Natural killer cell (primary cell): Measurements from ENCODE around the gene MACROD2. TPM values are rescaled to one million over a fixed set of nuclear protein-coding genes. Genes with fewer than 3 reads are reported as not detected.
"Not testable (repeated sequence)": the region's sequence is repeated elsewhere in the genome, so short reads cannot be mapped to it uniquely, and the experiment has no call there.

Source experiments
- ATAC-seq, 3 donors: fragments of 150-1000 bp in 2 of 3; fragments of 200-7000 bp in 1 of 3; cut with Tn5 transposase; 1 replicate in 1 of 3; 2 replicates in 2 of 3; pipeline ENCODE4 v1.10.0; 2021; ENCODE audit warnings: mild to moderate bottlenecking in 2 of 3, moderate library complexity in 2 of 3
- DNase-seq, 2 donors: peaks; one replicate each; pipeline versions ENCODE4 v3.0.0 to v3.0.0-alpha.2; 2013 to 2021; ENCODE audit warnings: mixed read lengths in 1 of 2
- H3K27ac ChIP-seq: one replicate; pipeline ENCODE4 v1.5.1; 2013; ENCODE audit warnings: mild to moderate bottlenecking, low read length
- H3K27me3 ChIP-seq: one replicate; pipeline ENCODE4 v1.6.1; 2013; ENCODE audit warnings: low read length; ENCODE audit not compliant: control insufficient read depth, insufficient read depth
- H3K36me3 ChIP-seq: one replicate; pipeline ENCODE4 v1.6.1; 2013; ENCODE audit warnings: low read length; ENCODE audit not compliant: control insufficient read depth, insufficient read depth
- H3K4me1 ChIP-seq: one replicate; pipeline ENCODE4 v1.6.1; 2013; ENCODE audit warnings: low read length; ENCODE audit not compliant: control insufficient read depth, insufficient read depth
- H3K4me3 ChIP-seq: one replicate; pipeline ENCODE4 v1.5.1; 2013; ENCODE audit warnings: low read length
- H3K9me3 ChIP-seq: one replicate; pipeline ENCODE4 v1.6.1; 2013; ENCODE audit warnings: low read length; ENCODE audit not compliant: control insufficient read depth, insufficient read depth
- H3K27ac Mint-ChIP-seq, 2 donors: one replicate each; pipeline ENCODE4 v1.8.0; 2022; ENCODE audit warnings: mild to moderate bottlenecking in 2 of 2, mixed read lengths in 2 of 2, moderate library complexity in 1 of 2
- H3K27me3 Mint-ChIP-seq, 2 donors: one replicate each; pipeline ENCODE4 v1.8.0; 2022; ENCODE audit warnings: low read depth in 2 of 2, mixed read lengths in 2 of 2
- H3K36me3 Mint-ChIP-seq: one replicate; pipeline ENCODE4 v1.8.0; 2022; ENCODE audit warnings: mixed read lengths
- H3K4me1 Mint-ChIP-seq, 2 donors: one replicate each; pipeline ENCODE4 v1.8.0; 2022; ENCODE audit warnings: mixed read lengths in 2 of 2
- H3K4me3 Mint-ChIP-seq: one replicate; pipeline ENCODE4 v1.8.0; 2022; ENCODE audit warnings: mild to moderate bottlenecking, moderate library complexity, mixed read lengths
- H3K9me3 Mint-ChIP-seq, 2 donors: one replicate each; pipeline ENCODE4 v1.8.0; 2022; ENCODE audit warnings: mixed read lengths in 2 of 2
- CTCF ChIP-seq: fragments of 200-600 bp; IDR thresholded peaks from one replicate; pipeline ENCODE4 v1.8.0; 2022; ENCODE audit warnings: antibody characterized with exemption
- WGBS: methylation state at CpG from one replicate; pipeline ENCODE4 v1.1.7; 2013; ENCODE audit warnings: missing lambda C conversion rate; ENCODE audit not compliant: insufficient coverage; 5-methylcytosine and 5-hydroxymethylcytosine counted together
- intact Hi-C: fragments of 100-400 bp; cut with micrococcal nuclease; formaldehyde crosslinking; loops from one replicate; pipeline ENCODE4 v1.14.2; 2022
- total RNA-seq, 4 donors: library from RNA; stranded (reverse); fragments of 120-200 nt in 1 of 4; gene quantifications; one replicate each; pipeline versions ENCODE4 v1.2.3 to v1.2.4, GENCODE V29; 2013 to 2022

The MACROD2 gene
- total RNA-seq, 3 donors from 2014 or later (not counting 1 experiment from before 2014, with no cell fraction given) = 0.19 to 0.88 TPM; not detected in 1

GRCh38 chr20:14453259-14453658 is 457.9 kb downstream of the MACROD2 start:
- no peak for DNase-seq
- no peak overlapping the region for H3K27ac ChIP-seq
- no peaks in the 10 kb centered on the region for H3K4me1 ChIP-seq
- TF ChIP-seq CTCF = no peak
- Mint-ChIP-seq H3K36me3 (peaks cover 21% of the 10 kb centered on the region), H3K9me3 (peaks cover 12 to 13% of the 10 kb centered on the region in 2 donors), H3K4me3 (no peak overlapping the region), H3K27ac (no peak overlapping the region), H3K27me3 (no peaks in the 10 kb centered on the region), H3K4me1 (no peaks in the 10 kb centered on the region)
- intact Hi-C loops = no loop called here
- no peak overlapping the region for H3K4me3 ChIP-seq
- ATAC-seq = no peak
- 75% methylated on average over 1 of the region's 3 CpGs for WGBS
- no peaks in the 10 kb centered on the region for H3K36me3 ChIP-seq
- no peaks in the 10 kb centered on the region for H3K27me3 ChIP-seq
- peaks cover 1% of the 10 kb centered on the region for H3K9me3 ChIP-seq

GRCh38 chr20:14454296-14454695 is 459.0 kb downstream of the MACROD2 start:
- H3K27me3 ChIP-seq = no peaks in the 10 kb centered on the region
- intact Hi-C loops = no loop called here
- Mint-ChIP-seq H3K27me3 (no peaks in the 10 kb centered on the region), H3K9me3 (peaks cover 12 to 16% of the 10 kb centered on the region in 2 donors), H3K4me1 (no peaks in the 10 kb centered on the region), H3K27ac (no peak overlapping the region), H3K4me3 (no peak overlapping the region), H3K36me3 (peaks cover 20% of the 10 kb centered on the region)
- DNase-seq (no peak), ATAC-seq (no peak)
- H3K27ac ChIP-seq = no peak overlapping the region
- WGBS = no CpG with 5 or more reads among the region's 1 CpG
- TF ChIP-seq CTCF = no peak
- no peak overlapping the region for H3K4me3 ChIP-seq
- H3K9me3 ChIP-seq = no peaks in the 10 kb centered on the region
- no peaks in the 10 kb centered on the region for H3K36me3 ChIP-seq
- no peaks in the 10 kb centered on the region for H3K4me1 ChIP-seq

GRCh38 chr20:14467104-14467827 is 471.9 kb downstream of the MACROD2 start:
- DNase-seq, H3K27ac Mint-ChIP-seq, H3K4me1 ChIP-seq, H3K36me3 ChIP-seq, H3K27ac ChIP-seq, H3K27me3 ChIP-seq, H3K9me3 ChIP-seq, H3K4me3 ChIP-seq, intact Hi-C loops, H3K4me3 Mint-ChIP-seq, H3K27me3 Mint-ChIP-seq, H3K4me1 Mint-ChIP-seq, ATAC-seq: not testable (repeated sequence)
- WGBS = 90% methylated on average over 16 of the region's 17 CpGs
- H3K9me3 Mint-ChIP-seq = peaks cover 17 to 18% of the 10 kb centered on the region in 2 donors
- peaks cover 16% of the 10 kb centered on the region for H3K36me3 Mint-ChIP-seq

GRCh38 chr20:14470231-14470899 is 475.0 kb downstream of the MACROD2 start:
- Mint-ChIP-seq H3K27me3 (no peaks in the 10 kb centered on the region), H3K4me3 (no peak overlapping the region), H3K4me1 (no peaks in the 10 kb centered on the region), H3K9me3 (peaks cover 23 to 27% of the 10 kb centered on the region in 2 donors), H3K27ac (no peak overlapping the region), H3K36me3 (peaks cover 16% of the 10 kb centered on the region)
- Histone ChIP-seq H3K4me3 (no peak overlapping the region), H3K4me1 (no peaks in the 10 kb centered on the region), H3K27ac (no peak overlapping the region), H3K9me3 (peaks cover 2% of the 10 kb centered on the region), H3K36me3 (no peaks in the 10 kb centered on the region), H3K27me3 (no peaks in the 10 kb centered on the region)
- DNase-seq (no peak), ATAC-seq (no peak)
- WGBS = 78% methylated on average over 12 of the region's 12 CpGs
- TF ChIP-seq CTCF = no peak
- intact Hi-C loops = no loop called here
